Measurements from ENCODE around the gene LRP8.

Gene LRP8

GRCh38 chr1:53279296-53280200, 48.3 kb downstream of the LRP8 start:
- no peak for DNase-seq

DNA sequence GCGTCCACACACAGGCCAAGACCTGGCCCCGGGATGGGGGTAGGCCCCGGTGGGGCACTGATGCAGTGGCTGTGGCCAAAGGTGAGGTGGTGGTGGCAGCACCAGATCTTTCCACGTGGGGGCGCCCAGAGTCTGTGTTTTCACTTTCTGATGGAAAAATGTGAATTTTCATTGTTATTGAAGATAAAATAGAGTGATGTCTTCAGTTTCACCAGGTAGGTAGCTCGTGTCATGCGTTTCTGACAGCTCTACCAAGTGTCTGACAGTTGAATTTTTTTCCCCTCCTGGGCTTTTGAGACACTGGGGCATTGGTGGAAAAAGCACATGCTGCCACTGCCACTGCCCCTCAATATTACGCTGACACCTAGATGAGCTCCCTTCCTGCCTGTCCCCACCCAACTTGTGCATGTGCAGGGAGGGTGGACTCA, 49.6 kb downstream of the LRP8 start:
- peak; percentile 41 for DNase-seq

DNA sequence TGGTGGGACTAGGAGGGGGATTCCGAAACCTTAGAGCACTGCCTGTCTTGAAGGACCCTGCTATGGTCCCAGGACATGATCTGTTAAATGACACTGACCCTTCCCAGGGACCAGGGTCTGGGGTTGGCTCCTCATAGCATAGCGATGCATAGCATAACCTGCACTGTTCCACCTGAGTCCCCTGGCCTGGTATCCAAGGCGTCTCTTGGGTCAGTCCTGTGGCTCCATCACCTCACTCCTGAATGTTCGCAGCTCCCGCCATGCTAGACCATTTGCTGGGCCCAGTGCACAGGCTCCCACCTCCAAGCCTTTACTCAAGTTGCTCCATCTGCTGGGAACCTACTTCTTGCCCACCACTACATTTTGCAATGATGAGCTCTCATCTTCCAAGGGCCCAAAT, 50.5 kb downstream of the LRP8 start:
- DNase-seq = no peak

GRCh38 chr1:53276902-53277281, 51.0 kb downstream of the LRP8 start:
- DNase-seq = no peak

DNA sequence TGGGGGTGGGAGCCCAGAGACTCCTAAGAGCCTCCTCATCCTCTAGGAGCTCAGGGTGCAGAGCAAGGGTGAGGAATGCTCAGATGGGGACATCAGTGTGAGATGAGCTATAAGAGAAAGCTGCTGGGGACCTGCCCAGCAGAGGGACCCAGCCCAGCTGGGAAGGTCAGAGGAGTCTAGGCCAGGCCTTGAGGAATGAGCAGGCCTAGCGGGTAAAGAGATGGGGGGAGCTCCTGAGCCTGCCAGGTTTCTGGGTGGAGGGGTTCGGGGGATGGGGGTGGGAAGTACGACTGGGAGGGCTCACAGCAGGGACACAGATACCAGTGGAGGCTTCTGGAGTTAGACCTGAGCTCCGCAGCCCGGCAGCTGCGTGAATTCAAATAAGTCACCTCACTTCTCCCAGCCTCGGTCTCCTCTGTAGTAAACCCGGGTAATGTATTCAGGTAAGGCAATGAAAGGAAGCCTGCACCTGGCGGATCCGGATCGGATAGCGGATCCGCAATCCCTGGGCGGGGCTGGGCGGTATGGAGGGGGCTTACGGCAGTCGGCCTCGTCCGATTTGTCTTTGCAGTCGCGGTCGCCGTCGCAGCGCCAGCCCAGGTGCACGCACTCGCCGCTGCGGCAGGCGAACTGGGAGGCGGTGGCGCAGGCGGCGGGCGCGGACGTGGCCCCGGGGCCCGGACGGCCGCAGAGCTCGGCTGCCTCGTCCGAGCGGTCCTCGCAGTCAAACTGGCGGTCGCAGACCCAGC, 51.5 kb downstream of the LRP8 start:
- no peak for DNase-seq

- DNase-seq = no peak
Observed at GRCh38 chr1:53275566-53275965, 52.3 kb downstream of the LRP8 start.

- no peak for DNase-seq
Observed at GRCh38 chr1:53274541-53275185, 53.2 kb downstream of the LRP8 start.

GRCh38 chr1:53274026-53274425, 53.8 kb downstream of the LRP8 start:
- DNase-seq = no peak

- DNase-seq = no peak
Observed at GRCh38 chr1:53273526-53273925, 54.3 kb downstream of the LRP8 start.

DNA sequence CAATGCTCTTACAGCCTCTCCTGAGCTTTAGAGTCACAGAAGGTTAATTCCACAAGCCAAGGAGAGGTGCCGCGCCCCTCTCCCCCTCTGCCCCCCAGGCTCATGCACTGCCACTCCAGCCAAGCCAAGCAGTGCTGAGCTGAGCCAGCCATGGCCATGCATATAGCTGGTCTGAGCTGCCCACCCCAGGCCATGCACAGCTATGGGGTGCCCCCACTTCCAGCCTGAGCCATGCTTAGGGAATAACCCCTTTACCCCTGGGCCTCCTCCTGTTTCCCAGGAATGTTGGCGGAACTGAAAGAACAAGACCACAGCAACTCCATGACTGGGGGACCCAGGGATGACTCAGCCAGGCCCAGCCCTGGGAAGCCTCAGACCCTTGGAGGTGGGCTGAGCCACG, 55.5 kb downstream of the LRP8 start:
- DNase-seq = no peak

DNA sequence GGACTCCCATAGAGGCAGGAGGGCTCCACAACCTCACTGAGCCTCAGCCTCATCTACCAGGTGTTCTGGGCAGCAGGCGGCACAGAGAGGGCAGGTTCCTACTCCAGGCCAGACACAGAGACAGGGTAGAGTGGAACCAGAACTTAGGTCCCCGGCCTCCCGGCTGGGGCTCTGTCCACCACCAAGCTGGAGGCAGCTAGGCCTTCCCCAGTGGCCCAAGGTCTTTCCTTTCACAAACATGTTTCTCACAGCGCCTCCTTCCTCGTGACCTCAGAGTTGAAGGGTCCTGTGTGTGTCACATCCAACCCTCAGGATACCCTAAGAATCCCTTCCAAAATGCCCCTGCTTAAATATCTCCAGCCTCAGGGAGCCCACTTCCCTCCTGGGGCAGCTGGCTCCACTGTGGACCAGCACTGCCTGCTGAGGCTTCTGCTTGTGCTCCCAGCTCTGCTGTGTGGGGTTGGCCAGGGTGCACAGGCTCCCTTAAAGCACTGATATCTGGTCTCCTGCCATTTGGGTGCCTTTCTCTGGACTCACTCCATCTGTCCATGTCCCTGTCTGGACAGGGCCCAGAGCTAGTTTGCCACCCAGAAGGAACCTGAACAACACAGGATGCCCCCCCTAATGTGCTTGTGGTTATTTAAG, 56.3 kb downstream of the LRP8 start:
- DNase-seq = no peak

DNA sequence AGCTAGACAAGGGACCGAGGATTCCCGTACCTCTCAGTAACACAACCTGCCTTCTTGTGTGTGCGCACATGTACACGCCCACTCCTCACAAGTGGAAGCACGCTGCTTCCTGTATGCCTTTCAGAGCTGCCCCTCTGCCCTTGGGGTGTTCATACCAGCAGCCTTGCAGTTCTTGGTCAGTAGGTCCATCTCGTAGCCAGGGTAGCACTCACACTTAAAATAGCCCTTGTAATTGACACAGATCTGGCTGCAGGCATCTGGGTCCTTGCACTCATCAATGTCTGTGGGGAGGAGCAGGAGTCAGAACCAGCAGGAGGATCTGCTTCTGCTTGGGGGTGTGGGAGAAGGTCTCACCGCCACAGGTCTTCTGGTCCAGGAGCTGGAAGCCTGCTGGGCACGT, 57.0 kb downstream of the LRP8 start:
- DNase-seq = no peak

GRCh38 chr1:53270107-53270506, 57.8 kb downstream of the LRP8 start:
- DNase-seq = no peak

- DNase-seq = no peak
Observed at GRCh38 chr1:53267761-53268160, 60.1 kb downstream of the LRP8 start.

GRCh38 chr1:53266038-53266437, 61.8 kb downstream of the LRP8 start:
- no peak for DNase-seq

DNA sequence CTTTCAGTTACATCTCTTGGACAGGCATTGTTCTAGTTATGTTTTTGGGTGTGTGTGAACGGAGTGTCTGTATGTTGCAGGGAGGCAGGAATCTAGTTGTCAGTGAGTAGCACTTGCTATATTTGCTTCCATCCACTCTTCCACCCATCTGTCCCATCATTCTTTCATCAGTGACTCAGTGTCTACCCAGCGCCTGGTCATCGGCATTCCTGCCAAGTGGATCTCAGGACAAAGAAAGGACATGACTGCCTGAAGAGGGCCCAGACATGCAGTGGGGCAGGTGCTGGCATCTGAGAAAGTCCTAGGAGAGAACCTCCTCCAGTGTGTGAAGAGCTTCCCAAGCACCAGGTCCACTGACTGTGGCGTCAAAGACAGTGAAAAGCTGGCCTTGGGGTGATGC, 62.3 kb downstream of the LRP8 start:
- no peak for DNase-seq

DNA sequence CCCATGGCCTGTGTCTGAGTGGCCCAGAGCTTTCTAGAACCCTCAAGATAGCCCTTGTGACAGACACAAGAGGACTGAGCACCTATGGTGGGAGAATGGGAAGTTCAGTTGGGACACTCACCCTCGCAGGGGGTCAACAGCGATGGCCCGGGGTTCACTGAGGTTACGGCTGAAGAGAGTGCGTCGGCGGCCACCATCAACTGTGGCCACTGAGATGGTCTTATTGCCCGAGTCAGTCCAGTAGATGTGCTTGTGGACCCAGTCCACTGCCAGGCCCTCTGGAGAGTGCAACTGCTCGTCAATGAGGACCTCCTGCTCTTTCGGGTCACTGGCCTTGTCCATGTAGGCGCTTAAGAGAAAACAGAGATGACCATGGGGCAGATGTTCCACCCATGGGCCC, 63.8 kb downstream of the LRP8 start:
- DNase-seq = no peak

GRCh38 chr1:53262000-53262399, 65.9 kb downstream of the LRP8 start:
- no peak for DNase-seq

GRCh38 chr1:53260631-53261247, 67.1 kb downstream of the LRP8 start:
- no peak for DNase-seq

- no peak for DNase-seq
Observed at GRCh38 chr1:53259932-53260331, 67.9 kb downstream of the LRP8 start.

DNA sequence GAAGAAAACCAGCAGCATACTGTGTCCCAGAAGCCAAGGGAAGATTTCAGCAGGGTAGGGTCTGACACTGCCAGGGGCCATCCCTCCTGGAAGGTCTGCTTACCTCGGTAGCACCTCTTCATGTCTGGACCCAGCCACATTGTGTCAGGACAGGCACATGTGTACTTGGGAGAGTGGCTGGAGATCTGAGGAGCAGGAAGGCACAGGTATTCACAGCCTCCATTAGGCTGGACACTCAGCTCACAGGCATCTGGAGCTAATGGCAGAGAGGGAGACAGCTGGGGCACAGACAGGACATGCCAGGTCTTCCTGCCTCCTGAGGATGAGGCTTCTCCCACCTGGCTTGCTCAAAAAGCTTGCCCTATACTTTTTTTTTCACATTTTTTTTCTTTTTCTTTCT, 69.7 kb downstream of the LRP8 start:
- DNase-seq = no peak

DNA sequence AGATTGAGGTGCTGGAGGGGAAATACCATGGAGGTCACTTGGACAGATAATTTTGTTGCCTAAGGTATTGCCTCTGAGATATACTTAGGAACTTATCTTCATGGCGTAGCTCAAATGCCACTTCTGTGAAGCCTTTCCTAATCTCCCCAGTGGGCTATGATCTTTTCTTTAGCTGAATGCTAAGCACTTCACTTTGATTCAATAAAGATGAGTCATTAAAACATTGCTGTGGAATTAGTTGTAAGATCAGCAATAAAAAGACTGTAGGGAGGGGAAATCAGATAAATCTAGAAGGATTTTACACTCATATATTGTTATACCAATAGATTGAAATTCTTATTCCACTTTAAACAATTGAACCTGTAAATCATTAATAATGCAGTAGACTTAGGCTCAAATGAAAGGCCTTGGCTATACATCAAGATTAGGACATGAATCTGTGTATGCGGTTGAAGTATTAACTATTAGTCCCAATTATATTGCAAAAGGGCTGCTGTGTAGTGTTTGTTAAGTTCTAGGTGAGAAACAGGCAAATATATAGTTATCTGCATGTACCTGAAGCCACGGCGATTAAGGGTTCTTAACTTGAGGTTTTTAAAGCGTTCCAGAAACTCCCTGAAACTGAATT, 70.3 kb downstream of the LRP8 start:
- DNase-seq = no peak

All from kidney glomerular epithelial cell (primary cell).